NCI-H1694 (cell line): Measurements from ENCODE around the gene FOXP1.

ENCODE experiments used
- DNase-seq: peaks from one replicate; lab custom pipeline; 2025; lab: John Stamatoyannopoulos, UW

Gene FOXP1

GRCh38 chr3:71102111-71102983, 481.2 kb downstream of the FOXP1 start:
- DNase-seq = no peak

- no peak for DNase-seq
These were observed 481.9 kb downstream of the FOXP1 start for GRCh38 chr3:71101626-71102025.

GRCh38 chr3:71101014-71101413, 482.5 kb downstream of the FOXP1 start:
- no peak for DNase-seq

GRCh38 chr3:71099997-71100719, 483.4 kb downstream of the FOXP1 start:
- DNase-seq = no peak

GRCh38 chr3:71097557-71097956, 486.0 kb downstream of the FOXP1 start:
- no peak for DNase-seq

- DNase-seq = no peak
These were observed 487.8 kb downstream of the FOXP1 start for GRCh38 chr3:71095511-71096291.

- no peak for DNase-seq
These were observed 488.8 kb downstream of the FOXP1 start for GRCh38 chr3:71094658-71095209.

GRCh38 chr3:71092665-71093064, 490.9 kb downstream of the FOXP1 start:
- DNase-seq = no peak

GRCh38 chr3:71090207-71090606, 493.3 kb downstream of the FOXP1 start:
- no peak for DNase-seq

- DNase-seq = no peak
These were observed 494.2 kb downstream of the FOXP1 start for GRCh38 chr3:71089271-71089847.

GRCh38 chr3:71088742-71089141, 494.8 kb downstream of the FOXP1 start:
- no peak for DNase-seq

GRCh38 chr3:71088019-71088708, 495.4 kb downstream of the FOXP1 start:
- DNase-seq = no peak

- DNase-seq = no peak
These were observed 496.1 kb downstream of the FOXP1 start for GRCh38 chr3:71087143-71088018.

- DNase-seq = no peak
These were observed 496.8 kb downstream of the FOXP1 start for GRCh38 chr3:71086777-71087142.

GRCh38 chr3:71083726-71084131, 499.8 kb downstream of the FOXP1 start:
- DNase-seq = no peak

- DNase-seq = no peak
These were observed 500.7 kb downstream of the FOXP1 start for GRCh38 chr3:71082833-71083232.

GRCh38 chr3:71080517-71081083, 502.9 kb downstream of the FOXP1 start:
- DNase-seq = no peak

- no peak for DNase-seq
These were observed 504.6 kb downstream of the FOXP1 start for GRCh38 chr3:71078723-71079525.

- DNase-seq = no peak
These were observed 505.3 kb downstream of the FOXP1 start for GRCh38 chr3:71078199-71078598.
